HepG2 (cell line): ENCODE measurements around the gene DHRS4L2. TPM values are rescaled to one million over a fixed set of nuclear protein-coding genes. Genes with fewer than 3 reads are reported as not detected.

Experiments
- ARID4A ChIP-seq: sonication (generic); formaldehyde crosslinking; IDR thresholded peaks from 2 replicates; pipeline ENCODE4 v1.5.0; 2020; ENCODE audit warnings: mild to moderate bottlenecking, missing genetic modification reagents, borderline replicate concordance
- BRF2 ChIP-seq: sonication (generic); formaldehyde crosslinking; IDR thresholded peaks from 2 replicates; pipeline ENCODE4 v1.8.1; 2022; ENCODE audit warnings: mild to moderate bottlenecking, missing genetic modification reagents
- HMG20A ChIP-seq: IDR thresholded peaks from 2 replicates; pipeline ENCODE4 v1.6.1; 2016; ENCODE audit warnings: borderline replicate concordance
- PATZ1 ChIP-seq: sonication (generic); formaldehyde crosslinking; IDR thresholded peaks from 2 replicates; pipeline ENCODE4 v1.4.0; 2020; ENCODE audit warnings: missing genetic modification reagents
- RAD21 ChIP-seq: fragments of 450-650 bp; formaldehyde crosslinking; IDR thresholded peaks from 2 replicates; pipeline ENCODE4 v1.5.0; 2020; ENCODE audit warnings: mild to moderate bottlenecking
- SMAD1 ChIP-seq: sonication (generic); formaldehyde crosslinking; IDR thresholded peaks from 2 replicates; pipeline ENCODE4 v1.4.0; 2020; ENCODE audit warnings: missing genetic modification reagents, low read depth, mild to moderate bottlenecking, borderline replicate concordance
- THAP9 ChIP-seq: sonication (generic); formaldehyde crosslinking; IDR thresholded peaks from 2 replicates; pipeline ENCODE4; 2020; ENCODE audit warnings: missing genetic modification reagents, mild to moderate bottlenecking, borderline replicate concordance
- YEATS2 ChIP-seq: sonication (generic); formaldehyde crosslinking; IDR thresholded peaks from 2 replicates; pipeline ENCODE4 v1.4.0; 2020; ENCODE audit warnings: missing genetic modification reagents, borderline replicate concordance
- ZNF205 ChIP-seq: IDR thresholded peaks from 2 replicates; pipeline ENCODE4 v1.6.1; 2018; ENCODE audit warnings: missing biosample characterization, missing genetic modification reagents
- ZNF446 ChIP-seq: sonication (generic); formaldehyde crosslinking; IDR thresholded peaks from 2 replicates; pipeline ENCODE4 v1.5.0; 2020; ENCODE audit warnings: mild to moderate bottlenecking, missing genetic modification reagents
- ZNF687 ChIP-seq: sonication (generic); formaldehyde crosslinking; IDR thresholded peaks from 2 replicates; pipeline ENCODE4 v1.5.1; 2020; ENCODE audit warnings: mild to moderate bottlenecking, missing genetic modification reagents, moderate library complexity
- polyA plus RNA-seq, 8 experiments: library from polyadenylated mRNA; depleted of rRNA in 3 of 8; stranded (reverse) in 7 of 8; unstranded in 1 of 8; fragments of >200 nt; fragmentation: Illumina TruSeq in 4 of 8; extraction: Trizol in 4 of 8; gene quantifications; 2 replicates each; pipeline versions ENCODE4 v1.2.1 to v1.2.3, GENCODE V29; 2011 to 2016; ENCODE audit warnings: low read depth in 4 of 8, missing spikeins in 1 of 8, mixed read lengths in 1 of 8; ENCODE audit not compliant: insufficient read depth in 1 of 8
- total RNA-seq, 5 experiments: library from RNA; depleted of rRNA; stranded (reverse); fragments of >200 nt; fragmentation: Illumina TruSeq; extraction: Trizol; gene quantifications; 2 replicates each; pipeline ENCODE4 v1.2.3, GENCODE V29; 2016; ENCODE audit warnings: low read depth in 1 of 5

DHRS4L2 gene
- total and polyA plus RNA-seq, 2 of the 13 experiments (the other 11 are each of a cell fraction or from before 2014, with no cell fraction given) = 24.7 to 38.2 TPM

GRCh38 chr14:23969481-23970282, 19.0 kb upstream of the DHRS4L2 start (continued):
- TF ChIP-seq PATZ1 (CRISPR knock-in tag) (peak; percentile 56; the same call in 1 of the 2 replicates), ZNF446 (0 out of 2 replicates have a peak, but pooled peaks have one; percentile 40), SMAD1 (CRISPR knock-in tag) (peak; percentile 51; the same call in 1 of the 2 replicates), ZNF205 (CRISPR knock-in tag) (0 out of 2 replicates have a peak, but pooled peaks have one; percentile 60), RAD21 (CRISPR knock-in tag) (peak; percentile 42; the same call in 1 of the 2 replicates), BRF2 (0 out of 2 replicates have a peak, but pooled peaks have one; percentile 42), HMG20A (CRISPR knock-in tag) (0 out of 2 replicates have a peak, but pooled peaks have one; percentile 20), ARID4A (peak; percentile 62; the same call in 1 of the 2 replicates), YEATS2 (CRISPR knock-in tag) (peak; percentile 74; the same call in 1 of the 2 replicates), ZNF687 (CRISPR knock-in tag) (peak; percentile 84), THAP9 (CRISPR knock-in tag) (peak; percentile 49; the same call in 1 of the 2 replicates)
